ENCODE data around the gene TNC. TPM values are rescaled to one million over a fixed set of nuclear protein-coding genes. Genes with fewer than 3 reads are reported as not detected.

The TNC gene
- total and polyA plus RNA-seq, 2 of the 4 experiments (the other 2 are of a cell fraction): 192 to 253 TPM

DNA sequence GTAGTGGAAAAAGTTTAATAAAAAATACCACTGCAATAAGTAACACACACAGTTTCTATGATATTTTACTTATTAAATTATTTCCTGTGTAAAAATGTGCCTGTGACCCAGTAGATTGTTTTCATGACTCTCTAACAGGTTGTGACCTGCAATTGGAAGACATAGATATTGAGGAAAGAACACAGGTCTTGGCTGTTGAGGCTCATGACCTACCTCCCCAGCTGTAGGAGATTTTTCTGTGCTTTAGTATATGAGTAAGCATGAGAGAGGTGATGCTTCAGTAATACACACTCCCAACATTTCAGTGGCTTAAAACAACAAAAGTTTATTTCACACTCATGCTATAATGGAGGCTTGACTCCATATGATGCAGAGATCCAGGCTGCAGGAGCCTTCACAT lies 47.3 kb upstream of the TNC start:
- dilution Hi-C loops (cut with HindIII; ENCODE audit: low sequenced_read_pairs, unreplicated experiment) (no loop called here), in situ Hi-C loops (cut with MboI; ENCODE audit: low sequenced_read_pairs) (no loop called here), intact Hi-C loops (cut with micrococcal nuclease) (no loop called here)
- H3K9ac ChIP-seq (ENCODE audit: low read depth, low read length): no peak overlapping the region
- 0 out of 2 replicates have a peak overlapping the region, but pooled peaks have one; percentile 42 for H2BK20ac ChIP-seq (ENCODE audit: low read depth, low read length)
- H3K79me1 ChIP-seq (ENCODE audit: low read depth in 1 of 2, low read length in 2 of 2): no peaks in the 10 kb centered on the region
- no peak overlapping the region for H2BK120ac ChIP-seq (ENCODE audit: low read depth, low read length)
- no peak overlapping the region for H3K4me2 ChIP-seq (ENCODE audit: low read depth, low read length)
- H3K27me3 ChIP-seq (ENCODE audit: control insufficient read depth, insufficient read depth, low read length): no peaks in the 10 kb centered on the region
- POLR2A ChIA-PET (ENCODE audit: unreplicated experiment): no interaction called here
- TF ChIP-seq CHD1 (IDR thresholded peaks at IDR 0.05; ENCODE audit: low read depth, low read length): no peak
- no peak for TF ChIP-seq RFX5 (IDR thresholded peaks at IDR 0.05; ENCODE audit: low read depth, low read length)
- no peak for TF ChIP-seq MXI1 (IDR thresholded peaks at IDR 0.05; ENCODE audit: borderline replicate concordance, low read depth, low read length)
- TF ChIP-seq, protein P1, sequence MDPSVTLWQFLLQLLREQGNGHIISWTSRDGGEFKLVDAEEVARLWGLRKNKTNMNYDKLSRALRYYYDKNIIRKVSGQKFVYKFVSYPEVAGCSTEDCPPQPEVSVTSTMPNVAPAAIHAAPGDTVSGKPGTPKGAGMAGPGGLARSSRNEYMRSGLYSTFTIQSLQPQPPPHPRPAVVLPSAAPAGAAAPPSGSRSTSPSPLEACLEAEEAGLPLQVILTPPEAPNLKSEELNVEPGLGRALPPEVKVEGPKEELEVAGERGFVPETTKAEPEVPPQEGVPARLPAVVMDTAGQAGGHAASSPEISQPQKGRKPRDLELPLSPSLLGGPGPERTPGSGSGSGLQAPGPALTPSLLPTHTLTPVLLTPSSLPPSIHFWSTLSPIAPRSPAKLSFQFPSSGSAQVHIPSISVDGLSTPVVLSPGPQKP (IDR thresholded peaks at IDR 0.05; ENCODE audit: borderline replicate concordance, low read depth, low read length): no peak
- TF ChIP-seq BHLHE40 (IDR thresholded peaks at IDR 0.05; ENCODE audit: low read depth, low read length): no peak
- TF ChIP-seq MAZ (IDR thresholded peaks at IDR 0.05; ENCODE audit: borderline replicate concordance, low read depth, low read length): no peak
- TF ChIP-seq, protein P2, sequence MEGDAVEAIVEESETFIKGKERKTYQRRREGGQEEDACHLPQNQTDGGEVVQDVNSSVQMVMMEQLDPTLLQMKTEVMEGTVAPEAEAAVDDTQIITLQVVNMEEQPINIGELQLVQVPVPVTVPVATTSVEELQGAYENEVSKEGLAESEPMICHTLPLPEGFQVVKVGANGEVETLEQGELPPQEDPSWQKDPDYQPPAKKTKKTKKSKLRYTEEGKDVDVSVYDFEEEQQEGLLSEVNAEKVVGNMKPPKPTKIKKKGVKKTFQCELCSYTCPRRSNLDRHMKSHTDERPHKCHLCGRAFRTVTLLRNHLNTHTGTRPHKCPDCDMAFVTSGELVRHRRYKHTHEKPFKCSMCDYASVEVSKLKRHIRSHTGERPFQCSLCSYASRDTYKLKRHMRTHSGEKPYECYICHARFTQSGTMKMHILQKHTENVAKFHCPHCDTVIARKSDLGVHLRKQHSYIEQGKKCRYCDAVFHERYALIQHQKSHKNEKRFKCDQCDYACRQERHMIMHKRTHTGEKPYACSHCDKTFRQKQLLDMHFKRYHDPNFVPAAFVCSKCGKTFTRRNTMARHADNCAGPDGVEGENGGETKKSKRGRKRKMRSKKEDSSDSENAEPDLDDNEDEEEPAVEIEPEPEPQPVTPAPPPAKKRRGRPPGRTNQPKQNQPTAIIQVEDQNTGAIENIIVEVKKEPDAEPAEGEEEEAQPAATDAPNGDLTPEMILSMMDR (conservative IDR thresholded peaks at IDR 0.05; ENCODE audit: low read depth, low read length): no peak
- TF ChIP-seq POLR2A (IDR thresholded peaks at IDR 0.05; ENCODE audit: low read depth, low read length): no peak
- no peak for TF ChIP-seq FOS (IDR thresholded peaks at IDR 0.05; ENCODE audit: low read depth, low read length)
- no peak for TF ChIP-seq SMC3 (IDR thresholded peaks at IDR 0.05; ENCODE audit: low read depth, low read length)
- TF ChIP-seq MAFK (IDR thresholded peaks at IDR 0.05; ENCODE audit: low read depth, low read length): no peak
- no peak for TF ChIP-seq CEBPB (IDR thresholded peaks at IDR 0.05; ENCODE audit: low read depth, low read length)
- no peak for TF ChIP-seq RCOR1 (IDR thresholded peaks at IDR 0.05; ENCODE audit: insufficient replicate concordance, low read length)
- TF ChIP-seq, protein P3, sequence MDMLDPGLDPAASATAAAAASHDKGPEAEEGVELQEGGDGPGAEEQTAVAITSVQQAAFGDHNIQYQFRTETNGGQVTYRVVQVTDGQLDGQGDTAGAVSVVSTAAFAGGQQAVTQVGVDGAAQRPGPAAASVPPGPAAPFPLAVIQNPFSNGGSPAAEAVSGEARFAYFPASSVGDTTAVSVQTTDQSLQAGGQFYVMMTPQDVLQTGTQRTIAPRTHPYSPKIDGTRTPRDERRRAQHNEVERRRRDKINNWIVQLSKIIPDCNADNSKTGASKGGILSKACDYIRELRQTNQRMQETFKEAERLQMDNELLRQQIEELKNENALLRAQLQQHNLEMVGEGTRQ (IDR thresholded peaks at IDR 0.05; ENCODE audit: low read depth, low read length): no peak
- TF ChIP-seq RAD21 (IDR thresholded peaks at IDR 0.05; ENCODE audit: low read length): no peak
- TF ChIP-seq NFE2L2 (IDR thresholded peaks at IDR 0.05; ENCODE audit: low read depth, low read length): no peak
- H3K23ac ChIP-seq (ENCODE audit: low read depth, low read length): no peak overlapping the region
- H4K20me1 ChIP-seq (ENCODE audit: insufficient read depth, low read length): no peaks in the 10 kb centered on the region
- H3K4ac ChIP-seq (ENCODE audit: low read depth, low read length): no peak overlapping the region; the same call in 1 of the 2 replicates
- no peak overlapping the region for H4K91ac ChIP-seq (ENCODE audit: insufficient read depth, low read depth, low read length)
- no peak overlapping the region for H3K27ac ChIP-seq (ENCODE audit: insufficient read depth, low read length)
- no peak overlapping the region for H2BK5ac ChIP-seq (ENCODE audit: low read depth, low read length, poor library complexity, severe bottlenecking)
- no TSS peak for BruUV-seq (replicated peaks)
- ATAC-seq (ENCODE audit: low read depth) (no peak), DNase-seq (no peak)
- CTCF ChIA-PET: no interaction called here
- no peaks in the 10 kb centered on the region; the same call in 1 of the 2 replicates for H3K9me3 ChIP-seq (ENCODE audit: control insufficient read depth, insufficient read depth, low read length)
- 0 out of 2 replicates have a peak overlapping the region, but pooled peaks have one; percentile 46 for H2AK5ac ChIP-seq (ENCODE audit: low read depth, low read length)
- no peak overlapping the region for H2AK9ac ChIP-seq (replicated peaks; ENCODE audit: low read depth, low read length, poor library complexity)
- no peak overlapping the region for H3K14ac ChIP-seq (replicated peaks; ENCODE audit: low read depth, low read length)
- peaks cover 4% of the 10 kb centered on the region; the same call in 1 of the 2 replicates for H3K9me1 ChIP-seq (ENCODE audit: insufficient read depth, low read length)
- no peak overlapping the region for H3K4me3 ChIP-seq (ENCODE audit: insufficient read depth, low read depth, low read length)
- H3K56ac ChIP-seq (ENCODE audit: extremely low read depth, insufficient read depth, low read length): no peak overlapping the region
- no peak overlapping the region for H4K5ac ChIP-seq (ENCODE audit: low read depth, low read length)
- H4K8ac ChIP-seq (ENCODE audit: low read depth in 2 of 2, low read length in 2 of 2): 0 out of 4 replicates have a peak overlapping the region, but pooled peaks of 1 of the 2 experiments have one; percentile 17
- no peak overlapping the region for H3K18ac ChIP-seq (ENCODE audit: low read depth, low read length)
- H2BK15ac ChIP-seq (ENCODE audit: low read depth, low read length): no peak overlapping the region
- H2AFZ ChIP-seq (replicated peaks; ENCODE audit: low read length, poor library complexity): no peak overlapping the region
- peaks cover 5% of the 10 kb centered on the region; the same call in 1 of the 2 replicates for H3K4me1 ChIP-seq (ENCODE audit: control insufficient read depth, insufficient read depth, low read length)
- H3K36me3 ChIP-seq (ENCODE audit: control insufficient read depth, insufficient read depth, low read length): no peaks in the 10 kb centered on the region

Measured in IMR-90 (cell line).